PC-3 (cell line): ENCODE results near the gene GADD45GIP1. TPM values are rescaled to one million over a fixed set of nuclear protein-coding genes. Genes with fewer than 3 reads are reported as not detected.

Experiments used
- ATAC-seq: fragments of 200-7000 bp; cut with Tn5 transposase; 2 replicates; pipeline ENCODE4 v1.9.1; 2020; ENCODE audit warnings: mild to moderate bottlenecking, moderate library complexity
- BruUV-seq: library from RNA; stranded (reverse); fragments of 400-500 nt; replicated peaks from 2 replicates; lab custom pipeline; 2021; lab: Mats Ljungman, UMichigan
- CTCF ChIA-PET: fragments of 300-600 bp; sonication (Branson Sonifier 250); formaldehyde crosslinking; loops from one replicate; lab custom pipeline; 2022; ENCODE audit warnings: antibody characterized with exemption; lab: Charles Lee
- POLR2A ChIA-PET: fragments of 300-600 bp; sonication (Branson Sonifier 250); formaldehyde crosslinking; loops from one replicate; lab custom pipeline; 2022; ENCODE audit warnings: antibody characterized with exemption; ENCODE audit not compliant: unreplicated experiment; lab: Charles Lee
- DNase-seq: peaks from one replicate; pipeline ENCODE4 v3.0.0-alpha.2; 2015
- H2AFZ ChIP-seq: fragments of 300-600 bp; sonication (generic); 2 replicates; pipeline ENCODE4 v1.6.0; 2016; ENCODE audit warnings: antibody characterized with exemption, low read length
- H3F3A ChIP-seq: fragments of 300-600 bp; sonication (generic); one replicate; pipeline ENCODE4 v1.6.0; 2017; ENCODE audit warnings: antibody characterized with exemption, low read length, control low read depth, mild to moderate bottlenecking; ENCODE audit not compliant: unreplicated experiment
- H3K27ac ChIP-seq: fragments of 300-600 bp; sonication (generic); 2 replicates; pipeline ENCODE4 v1.5.1; 2016; ENCODE audit warnings: mild to moderate bottlenecking, low read length
- H3K27me3 ChIP-seq: fragments of 300-600 bp; sonication (generic); 2 replicates; pipeline ENCODE4 v1.6.1; 2016; ENCODE audit warnings: low read length, mixed read lengths
- H3K36me3 ChIP-seq: fragments of 300-600 bp; sonication (generic); 2 replicates; pipeline ENCODE4 v1.6.1; 2016; ENCODE audit warnings: low read depth, mixed run types, low read length, mixed read lengths
- H3K4me1 ChIP-seq: fragments of 300-600 bp; sonication (generic); 2 replicates; pipeline ENCODE4 v1.5.1; 2016; ENCODE audit warnings: low read length; ENCODE audit not compliant: insufficient read depth
- H3K4me2 ChIP-seq: fragments of 300-600 bp; sonication (generic); 2 replicates; pipeline ENCODE4 v1.6.0; 2016; ENCODE audit warnings: low read length
- H3K4me3 ChIP-seq: fragments of 300-600 bp; sonication (generic); 2 replicates; pipeline ENCODE4 v1.5.1; 2016; ENCODE audit warnings: mild to moderate bottlenecking, low read length, mixed read lengths
- H3K79me2 ChIP-seq: fragments of 300-600 bp; sonication (generic); 2 replicates; pipeline ENCODE4 v1.6.1; 2017; ENCODE audit warnings: low read length, mixed read lengths
- H3K9ac ChIP-seq: fragments of 300-600 bp; sonication (generic); 2 replicates; pipeline ENCODE4 v1.6.0; 2016; ENCODE audit warnings: mild to moderate bottlenecking, low read length
- H3K9me2 ChIP-seq: fragments of 300-600 bp; sonication (generic); replicated peaks from 2 replicates; pipeline ENCODE4 v1.6.1; 2016; ENCODE audit warnings: mixed run types, low read length, mixed read lengths
- H3K9me3 ChIP-seq: fragments of 300-600 bp; sonication (generic); 2 replicates; pipeline ENCODE4 v1.6.1; 2016; ENCODE audit warnings: low read length, mixed read lengths
- H4K20me1 ChIP-seq: fragments of 300-600 bp; sonication (generic); 2 replicates; pipeline ENCODE4 v1.6.1; 2016; ENCODE audit warnings: low read length, mixed read lengths
- EZH2 ChIP-seq: fragments of 300-600 bp; sonication (generic); IDR thresholded peaks from one replicate; pipeline ENCODE4 v1.6.1; 2017; ENCODE audit warnings: antibody characterized with exemption, mild to moderate bottlenecking, low read length; ENCODE audit not compliant: unreplicated experiment
- EZH2phosphoT487 ChIP-seq: fragments of 300-600 bp; sonication (generic); IDR thresholded peaks from 2 replicates; pipeline ENCODE4 v1.6.1; 2018; ENCODE audit warnings: mild to moderate bottlenecking, antibody characterized with exemption, low read length, borderline replicate concordance
- intact Hi-C: fragments of 100-400 bp; cut with micrococcal nuclease; formaldehyde crosslinking; loops from 2 replicates; pipeline ENCODE4 v1.9.0; 2023
- total RNA-seq: library from RNA; depleted of rRNA; stranded (reverse); fragments of >200 nt; gene quantifications from 2 replicates; pipeline ENCODE4 v1.2.3, GENCODE V29; 2014
- TF ChIP-seq, protein P1 (sequence below): fragments of 300-600 bp; sonication (generic); conservative IDR thresholded peaks from 2 replicates; pipeline ENCODE4 v1.5.1; 2017; ENCODE audit warnings: antibody characterized with exemption, low read depth, mild to moderate bottlenecking, low read length

Gene GADD45GIP1
- total RNA-seq, 1 experiment from 2014 or later, result 219 TPM

DNA sequence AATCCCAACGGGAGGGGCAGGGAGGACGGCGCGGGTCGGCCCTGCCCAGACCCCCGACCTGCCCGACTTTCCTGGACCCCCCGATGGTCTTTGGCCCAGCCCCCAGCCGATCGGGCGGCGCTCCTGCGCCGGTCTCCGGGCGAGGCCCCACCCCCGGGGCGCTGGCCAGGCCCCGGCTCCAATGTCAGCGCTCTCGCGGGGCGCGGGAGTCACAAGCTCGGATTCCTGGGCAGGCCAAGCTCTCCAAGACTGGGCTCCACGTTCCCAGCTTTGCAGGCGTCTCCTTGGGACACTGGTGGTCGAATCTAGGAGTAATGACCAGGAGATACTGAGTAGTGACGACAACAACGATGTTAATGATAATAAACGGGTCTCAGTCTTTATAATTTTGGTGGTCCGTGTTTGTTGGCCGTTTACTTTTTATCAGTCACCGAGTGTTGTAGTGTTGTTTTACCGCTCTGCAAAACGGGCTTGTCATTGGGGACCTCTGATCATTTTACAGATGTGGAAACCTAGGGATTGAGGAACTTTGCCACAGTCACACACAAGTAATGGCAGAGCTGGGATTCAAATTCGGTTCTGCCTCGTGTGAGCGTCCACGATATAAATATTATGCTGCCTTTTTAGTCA, 10.8 kb downstream of the GADD45GIP1 start:
- BruUV-seq, result TSS peak; percentile 9
- H3K27me3 ChIP-seq, result no peaks in the 10 kb centered on the region
- peak overlapping the region; percentile 76 for H3K4me3 ChIP-seq
- CTCF ChIA-PET, result interaction anchor here (0.6 to 1.0 kb wide), 3 partner anchors 19 to 65 kb away, joined by 3 to 7 read pairs (median 3); partner anchors contain the start of gene GCDH
- H3K36me3 ChIP-seq, result peaks cover 54% of the 10 kb centered on the region
- H3K9me3 ChIP-seq, result no peaks in the 10 kb centered on the region
- no peak overlapping the region for H2AFZ ChIP-seq
- TF ChIP-seq EZH2 (no peak), EZH2phosphoT487 (no peak)
- TF ChIP-seq, protein P1, sequence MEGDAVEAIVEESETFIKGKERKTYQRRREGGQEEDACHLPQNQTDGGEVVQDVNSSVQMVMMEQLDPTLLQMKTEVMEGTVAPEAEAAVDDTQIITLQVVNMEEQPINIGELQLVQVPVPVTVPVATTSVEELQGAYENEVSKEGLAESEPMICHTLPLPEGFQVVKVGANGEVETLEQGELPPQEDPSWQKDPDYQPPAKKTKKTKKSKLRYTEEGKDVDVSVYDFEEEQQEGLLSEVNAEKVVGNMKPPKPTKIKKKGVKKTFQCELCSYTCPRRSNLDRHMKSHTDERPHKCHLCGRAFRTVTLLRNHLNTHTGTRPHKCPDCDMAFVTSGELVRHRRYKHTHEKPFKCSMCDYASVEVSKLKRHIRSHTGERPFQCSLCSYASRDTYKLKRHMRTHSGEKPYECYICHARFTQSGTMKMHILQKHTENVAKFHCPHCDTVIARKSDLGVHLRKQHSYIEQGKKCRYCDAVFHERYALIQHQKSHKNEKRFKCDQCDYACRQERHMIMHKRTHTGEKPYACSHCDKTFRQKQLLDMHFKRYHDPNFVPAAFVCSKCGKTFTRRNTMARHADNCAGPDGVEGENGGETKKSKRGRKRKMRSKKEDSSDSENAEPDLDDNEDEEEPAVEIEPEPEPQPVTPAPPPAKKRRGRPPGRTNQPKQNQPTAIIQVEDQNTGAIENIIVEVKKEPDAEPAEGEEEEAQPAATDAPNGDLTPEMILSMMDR, result no peak
- peaks cover 18% of the 10 kb centered on the region; the same call in 1 of the 2 replicates for H3K4me1 ChIP-seq
- peaks cover 45% of the 10 kb centered on the region for H3K79me2 ChIP-seq
- H3K9ac ChIP-seq, result peak overlapping the region; percentile 90
- H4K20me1 ChIP-seq, result peaks cover 11% of the 10 kb centered on the region
- intact Hi-C loops, result no loop called here
- no peaks in the 10 kb centered on the region for H3K9me2 ChIP-seq
- peak; percentile 82 for DNase-seq
- peak overlapping the region; percentile 86 for H3K27ac ChIP-seq
- H3F3A ChIP-seq, result peaks cover 22% of the 10 kb centered on the region
- POLR2A ChIA-PET, result interaction anchor here (0.6 to 0.7 kb wide), 4 partner anchors 9 to 1794 kb away, joined by 5 to 20 read pairs (median 10); no protein-coding TSS in a partner anchor
- H3K4me2 ChIP-seq, result peak overlapping the region; percentile 89
- peak; percentile 76 for ATAC-seq

- Histone ChIP-seq H3F3A (peaks cover 28% of the 10 kb centered on the region), H4K20me1 (peaks cover 17% of the 10 kb centered on the region)
- CTCF ChIA-PET, result interaction anchor here (1.0 kb wide), 1 partner anchor 20 kb away, joined by 3 read pairs; no protein-coding TSS in a partner anchor
These were observed 11.4 kb downstream of the GADD45GIP1 start, which contains the start of gene RAD23A for GRCh38 chr19:12945479-12946091. TSS of gene RAD23A (plus strand) at chr19:12945862. CDS start at chr19:12945949, 87 bp downstream.

More at GRCh38 chr19:12945479-12946091, 11.4 kb downstream of the GADD45GIP1 start, which contains the start of gene RAD23A:
- Histone ChIP-seq H3K79me2 (peaks cover 51% of the 10 kb centered on the region), H3K4me1 (peaks cover 24% of the 10 kb centered on the region), H3K4me2 (peak within 1 kb of the TSS; percentile 89), H3K4me3 (peak within 1 kb of the TSS; percentile 76), H3K27ac (peak within 1 kb of the TSS; percentile 86), H3K9ac (peak within 1 kb of the TSS; percentile 90), H3K9me3 (no peaks in the 10 kb centered on the region), H3K36me3 (peaks cover 61% of the 10 kb centered on the region), H3K27me3 (no peaks in the 10 kb centered on the region), H3K9me2 (no peaks in the 10 kb centered on the region), H2AFZ (no peak within 1 kb of the TSS)
- POLR2A ChIA-PET, result no interaction called here
- peak; percentile 73 for ATAC-seq
- peak; percentile 100 for DNase-seq
- BruUV-seq, result no TSS peak
- intact Hi-C loops, result no loop called here
- TF ChIP-seq EZH2phosphoT487, result no peak; the same call in 1 of the 2 replicates
- TF ChIP-seq, protein P1, result no peak
- no peak for TF ChIP-seq EZH2
